Head of caudate nucleus (tissue), 42 donors: ENCODE data around the gene VASH2.
"Not testable (repeated sequence)": the region's sequence is repeated elsewhere in the genome, so short reads cannot be mapped to it uniquely, and the experiment has no call there.

Experiments used
- DNase-seq, 42 donors: peaks; one replicate each; pipeline versions ENCODE4 v3.0.0 to v3.0.0-alpha.2; 2020 to 2021; ENCODE audit warnings: mixed read lengths in 7 of 42
- intact Hi-C: fragments of 100-400 bp; cut with DNase I; formaldehyde crosslinking; loops from one replicate; pipeline ENCODE4 v1.15.0; 2022

The VASH2 gene

GRCh38 chr1:212974711-212975110, 24.4 kb downstream of the VASH2 start:
- no peak for DNase-seq
- intact Hi-C loops, result no loop called here

GRCh38 chr1:212975111-212975918, 25.0 kb downstream of the VASH2 start:
- DNase-seq, result peak in 3 of 42 donors; percentile 12 to 30 (median 14)
- intact Hi-C loops, result no loop called here

DNA sequence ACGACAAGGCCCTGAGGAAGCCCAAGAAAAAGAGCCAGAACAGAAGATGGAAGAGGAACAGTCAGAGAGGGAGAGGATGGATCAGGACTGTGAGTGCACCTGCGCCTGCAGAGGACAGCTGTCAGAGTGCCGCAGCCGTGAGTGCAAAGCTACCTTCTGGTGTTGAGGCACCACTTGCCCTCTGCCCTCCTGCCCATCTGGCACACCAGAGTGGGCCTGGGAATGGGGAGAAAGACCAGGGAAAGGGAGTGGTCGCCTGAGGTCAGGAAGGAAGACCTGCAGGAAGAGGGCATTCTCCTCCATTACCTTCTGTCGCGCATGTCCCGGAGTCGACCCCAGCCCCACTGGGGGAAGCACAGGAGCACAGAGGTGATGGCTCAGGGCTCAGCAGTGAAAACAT, 26.2 kb downstream of the VASH2 start:
- intact Hi-C loops, result no loop called here
- DNase-seq, result peak in 3 of 42 donors; percentile 13 to 37 (median 16)

DNA sequence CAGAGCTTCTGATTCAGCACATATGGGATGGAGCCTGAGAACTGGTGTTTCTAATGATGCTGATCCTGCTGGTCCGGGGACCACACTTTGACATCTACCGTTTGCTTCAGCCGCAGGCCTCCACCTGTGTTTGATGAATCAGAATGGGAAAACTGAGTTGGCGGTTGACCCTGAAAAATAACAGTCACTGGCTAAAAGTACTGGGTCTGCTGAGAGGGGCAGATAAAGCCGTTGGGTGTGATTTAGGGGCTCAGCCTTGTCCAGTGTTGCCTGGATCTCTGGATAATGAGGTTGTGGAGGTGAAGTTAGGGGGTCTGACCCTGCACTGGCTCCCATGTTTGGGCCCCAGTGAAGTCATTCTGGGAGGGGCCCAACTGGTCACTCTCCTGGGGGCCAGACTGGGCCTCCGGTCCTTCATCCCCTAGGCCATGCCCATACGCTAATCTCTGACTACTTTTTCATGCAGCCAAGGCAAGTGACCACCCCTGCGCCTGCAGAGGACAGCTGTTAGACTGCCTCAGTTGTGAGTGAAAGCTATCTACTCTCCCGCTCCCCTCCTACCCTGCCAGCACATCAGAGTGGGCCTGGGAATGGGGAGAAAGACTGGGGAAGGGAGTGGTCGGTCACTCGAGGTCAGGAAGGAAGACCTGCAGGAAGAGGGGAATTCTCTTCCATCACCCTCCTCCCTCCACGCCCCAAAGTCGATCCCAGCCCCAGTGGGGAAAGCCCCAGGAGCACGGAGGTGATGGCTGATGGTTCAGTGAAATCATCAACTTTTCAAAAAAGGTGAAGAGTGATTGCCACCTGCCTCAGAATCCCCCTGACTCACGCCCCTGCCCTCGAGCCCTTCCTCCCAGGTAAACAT, 27.7 kb downstream of the VASH2 start:
- peak in 1 of 42 donors; percentile 15 for DNase-seq

GRCh38 chr1:212979340-212980122, 29.2 kb downstream of the VASH2 start:
- peak; percentile 18 to 93 (median 69) for DNase-seq
- intact Hi-C loops, result no loop called here

More for the DNA sequence above, 27.7 kb downstream of the VASH2 start:
- intact Hi-C loops, result no loop called here

DNA sequence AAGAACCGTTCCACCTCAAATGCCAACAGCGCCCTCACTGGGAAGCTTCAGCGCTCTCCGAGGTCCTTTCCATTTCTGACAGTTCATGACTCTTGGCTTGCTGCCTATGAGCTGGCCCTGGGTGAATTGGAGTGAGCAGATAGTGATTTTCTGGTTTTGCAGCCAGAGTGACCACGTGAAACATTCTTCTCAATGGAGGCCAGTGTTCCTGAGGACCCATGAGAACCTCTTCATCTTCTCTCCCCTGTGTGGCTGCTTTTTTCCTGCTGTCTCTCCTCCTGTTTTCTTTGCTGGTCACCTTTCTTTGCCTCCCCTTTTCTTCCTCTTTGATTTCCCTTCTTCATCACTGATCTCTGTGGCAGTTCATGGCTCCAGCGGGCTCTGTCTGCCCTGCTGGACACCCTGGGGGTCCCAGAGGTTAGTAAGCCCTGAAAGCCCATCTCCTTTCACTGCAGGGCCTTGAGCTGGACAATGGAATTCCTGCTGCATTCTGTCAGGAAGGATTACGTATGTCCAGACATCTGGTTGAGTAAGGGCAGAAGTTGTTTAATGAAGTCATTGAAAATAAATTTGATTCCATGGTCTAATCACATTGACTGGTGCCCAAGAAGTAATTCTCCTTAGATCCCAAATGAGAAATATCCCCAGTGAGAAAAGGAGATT, 29.9 kb downstream of the VASH2 start:
- peak in 2 of 42 donors; percentile 13 to 62 for DNase-seq
- intact Hi-C loops, result no loop called here

DNA sequence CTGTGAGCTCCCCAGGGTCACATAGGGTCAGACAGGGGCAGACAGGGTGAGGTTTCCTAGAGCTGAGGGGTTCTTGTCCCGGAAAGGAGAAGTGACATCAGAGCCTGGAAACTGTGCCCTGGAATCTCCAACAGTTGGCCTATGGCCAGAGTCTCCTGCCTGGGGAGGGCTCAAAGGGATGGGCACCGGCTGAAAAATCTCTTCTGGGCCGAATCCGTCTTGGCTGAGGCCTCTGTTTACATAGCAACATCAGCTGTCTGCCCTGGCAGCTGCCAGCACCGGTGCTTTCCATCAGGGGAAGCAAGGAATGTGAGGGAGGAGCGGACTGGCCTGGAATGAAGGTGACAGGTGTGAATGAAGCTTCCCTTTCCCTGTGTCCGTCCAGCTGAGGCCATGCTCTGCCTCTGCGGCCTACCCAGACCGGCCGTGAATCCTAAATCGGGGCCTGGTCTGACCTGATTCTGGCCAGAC, 30.7 kb downstream of the VASH2 start:
- DNase-seq, result peak in 1 of 42 donors; percentile 30
- intact Hi-C loops, result no loop called here

GRCh38 chr1:212981571-212982328, 31.4 kb downstream of the VASH2 start:
- intact Hi-C loops, result no loop called here
- no peak for DNase-seq

DNA sequence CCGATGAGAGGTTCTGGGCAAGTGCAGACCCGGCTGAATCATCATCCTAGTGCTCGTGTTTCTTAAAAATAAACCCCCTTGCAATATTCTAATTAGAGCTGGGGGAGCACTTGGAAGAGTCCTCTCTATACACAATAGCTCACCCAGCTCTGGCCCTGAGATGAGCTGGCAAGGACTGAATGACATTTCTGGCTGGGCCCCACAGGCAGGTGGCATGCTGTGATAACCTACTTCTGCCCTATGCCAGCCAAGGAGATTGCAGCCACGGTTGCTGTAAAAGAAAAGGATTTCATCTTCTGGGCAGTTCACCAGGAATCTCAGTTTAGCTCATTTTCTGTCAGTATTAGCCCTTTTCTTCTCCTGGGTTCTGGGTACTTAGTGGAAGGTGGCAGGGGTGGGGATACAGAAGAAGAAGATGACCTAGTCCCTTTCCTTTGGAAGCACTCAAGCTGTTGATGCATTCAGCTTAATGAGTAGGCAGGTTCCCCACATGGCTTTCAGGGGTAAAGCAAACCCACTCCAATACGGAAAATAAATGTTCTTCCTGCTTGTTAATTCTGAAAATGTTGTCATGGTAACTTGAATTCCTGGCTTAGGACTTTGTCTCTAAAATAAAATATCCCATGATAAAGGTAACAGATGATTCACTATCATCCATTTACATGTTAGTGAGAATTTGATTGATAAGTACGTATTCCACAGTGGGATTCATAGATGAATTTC, 32.2 kb downstream of the VASH2 start:
- DNase-seq, result peak in 4 of 42 donors; percentile 10 to 59 (median 41)
- intact Hi-C loops, result no loop called here

GRCh38 chr1:212983482-212983881, 33.1 kb downstream of the VASH2 start:
- DNase-seq, result peak in 1 of 42 donors; percentile 26
- intact Hi-C loops, result no loop called here

GRCh38 chr1:212984522-212985291, 34.4 kb downstream of the VASH2 start:
- intact Hi-C loops, result no loop called here
- DNase-seq, result no peak

- intact Hi-C loops, result no loop called here
- DNase-seq, result no peak
These were observed 36.2 kb downstream of the VASH2 start for GRCh38 chr1:212986551-212986950.

DNA sequence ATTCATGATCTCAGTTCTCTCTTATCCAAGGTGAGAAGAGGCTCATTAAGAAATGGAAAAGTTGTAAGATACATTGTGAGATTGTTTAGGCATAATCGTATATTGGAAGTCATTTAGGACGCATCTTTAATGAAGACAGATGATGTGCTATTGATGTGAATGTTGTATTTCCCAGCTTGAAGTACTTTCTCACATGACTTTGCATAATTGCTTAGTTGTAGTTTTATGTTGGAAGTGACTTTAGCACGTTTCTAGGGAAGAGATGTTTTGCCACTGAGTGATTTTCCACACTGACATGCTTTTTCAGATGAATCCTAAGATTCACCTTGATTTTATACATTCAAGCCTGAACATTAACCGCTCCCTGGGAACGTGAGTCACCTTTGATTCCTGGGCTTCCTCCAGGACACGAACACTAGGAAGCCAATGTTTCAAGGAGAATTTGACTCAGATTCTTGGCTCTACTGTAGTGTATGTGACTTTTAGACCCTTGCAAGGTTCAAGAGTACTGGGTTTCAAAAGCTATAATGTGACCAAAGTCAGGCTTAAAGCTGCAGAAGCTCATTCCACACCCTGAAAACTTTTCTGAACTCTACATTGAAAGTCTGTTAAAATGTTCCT, 37.5 kb downstream of the VASH2 start:
- intact Hi-C loops, result no loop called here
- no peak for DNase-seq

DNA sequence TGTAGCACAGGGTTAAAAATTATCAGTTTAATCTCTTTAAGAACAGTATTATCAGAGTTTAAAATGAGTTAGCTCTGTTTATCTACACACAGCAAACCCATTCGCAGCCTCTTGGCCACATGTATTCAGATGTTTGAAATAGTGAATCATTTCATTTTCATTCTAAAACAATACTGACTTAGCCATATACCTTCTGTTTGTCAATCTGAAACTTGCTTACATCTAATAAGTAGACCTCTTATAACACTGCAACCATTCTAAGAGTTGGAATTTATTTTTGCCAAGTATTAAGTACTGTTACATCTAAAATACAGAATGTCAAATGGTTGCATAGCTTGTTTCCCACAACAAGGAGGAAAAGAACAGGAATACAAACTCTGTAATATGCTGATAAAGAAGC, 39.9 kb downstream of the VASH2 start:
- no peak for DNase-seq
- intact Hi-C loops, result loop anchor here (10.0 kb wide), 1 partner anchor 175 kb away; no protein-coding TSS in a partner anchor

GRCh38 chr1:212993960-212994359, 43.6 kb downstream of the VASH2 start:
- not testable (repeated sequence) for DNase-seq
- intact Hi-C loops, result loop anchor here (10.0 kb wide), 1 partner anchor 179 kb away; no protein-coding TSS in a partner anchor

GRCh38 chr1:212994926-212995325, 44.6 kb downstream of the VASH2 start:
- intact Hi-C loops, result loop anchor here (10.0 kb wide), 1 partner anchor 180 kb away; no protein-coding TSS in a partner anchor

More at GRCh38 chr1:212994926-212995325, 44.6 kb downstream of the VASH2 start:
- no peak for DNase-seq
